ENCODE data around the gene HLA-DRB1.
"Not testable (repeated sequence)": the region's sequence is repeated elsewhere in the genome, so short reads cannot be mapped to it uniquely, and the experiment has no call there.

The HLA-DRB1 gene

GRCh38 chr6:32589596-32590449, at the start of gene HLA-DRB1:
Gene HLA-DRB1 (minus strand): TSS chr6:32589848. CDS start chr6:32589742, 106 bp downstream.
- no peak within 1 kb of the TSS for H3K4me3 ChIP-seq (ENCODE audit: low read depth, low read length)

GRCh38 chr6:32638532-32639219, 49.0 kb upstream of the HLA-DRB1 start:
- H3K4me3 ChIP-seq (ENCODE audit: low read depth, low read length) = no peak overlapping the region
- no peak for TF ChIP-seq CTCF (IDR thresholded peaks at IDR 0.05; ENCODE audit: low read depth, low read length)

More at GRCh38 chr6:32589596-32590449, at the start of gene HLA-DRB1:
- no peak for TF ChIP-seq CTCF (IDR thresholded peaks at IDR 0.05; ENCODE audit: low read depth, low read length)

GRCh38 chr6:32637883-32638282, 48.2 kb upstream of the HLA-DRB1 start:
- no peak overlapping the region for H3K4me3 ChIP-seq (ENCODE audit: low read depth, low read length)
- no peak for TF ChIP-seq CTCF (IDR thresholded peaks at IDR 0.05; ENCODE audit: low read depth, low read length)

GRCh38 chr6:32637219-32637880, 47.7 kb upstream of the HLA-DRB1 start, which contains the start of gene HLA-DQA1:
Gene HLA-DQA1 (plus strand): TSS chr6:32637406. CDS start chr6:32637459, 53 bp downstream.
- H3K4me3 ChIP-seq (ENCODE audit: low read depth, low read length) = no peak within 1 kb of the TSS
- TF ChIP-seq CTCF (IDR thresholded peaks at IDR 0.05; ENCODE audit: low read depth, low read length) = no peak

GRCh38 chr6:32635526-32636123, 46.0 kb upstream of the HLA-DRB1 start:
- no peak for TF ChIP-seq CTCF (IDR thresholded peaks at IDR 0.05; ENCODE audit: low read depth, low read length)
- no peak overlapping the region for H3K4me3 ChIP-seq (ENCODE audit: low read depth, low read length)

- H3K4me3 ChIP-seq (ENCODE audit: low read depth, low read length) = not testable (repeated sequence)
Observed at GRCh38 chr6:32629793-32630192, 40.1 kb upstream of the HLA-DRB1 start.

GRCh38 chr6:32627831-32628230, 38.2 kb upstream of the HLA-DRB1 start:
- no peak for TF ChIP-seq CTCF (IDR thresholded peaks at IDR 0.05; ENCODE audit: low read depth, low read length)
- no peak overlapping the region for H3K4me3 ChIP-seq (ENCODE audit: low read depth, low read length)

Data from WI38 (cell line).